RWPE1 (cell line): ENCODE data around the gene ATP6AP2.
"Not testable (repeated sequence)": the region's sequence is repeated elsewhere in the genome, so short reads cannot be mapped to it uniquely, and the experiment has no call there.

Experiments
- CTCF ChIA-PET: fragments of 350-600 bp; sonication (Branson Sonifier 250); formaldehyde crosslinking; extraction: SDS; loops from one replicate; lab custom pipeline; 2021; lab: Yijun Ruan, JAX
- POLR2A ChIA-PET: fragments of 400-600 bp; formaldehyde crosslinking; extraction: SDS; loops from one replicate; lab custom pipeline; 2020; ENCODE audit warnings: antibody characterized with exemption; ENCODE audit not compliant: low non-redundant PET; lab: Yijun Ruan, JAX
- DNase-seq: peaks from one replicate; pipeline ENCODE4 v3.0.0; 2012; ENCODE audit warnings: low spot score
- H3K27ac ChIP-seq: fragments of 450-650 bp; 2 replicates; pipeline ENCODE4 v1.5.1; 2017
- TF ChIP-seq, protein P1 (sequence below): fragments of 450-650 bp; conservative IDR thresholded peaks from 2 replicates; pipeline ENCODE4 v1.5.1; 2017; ENCODE audit warnings: low read depth, mild to moderate bottlenecking

Gene ATP6AP2

GRCh38 chrX:40558590-40558989 lies 22.2 kb upstream of the ATP6AP2 start:
- no peak for DNase-seq
- CTCF ChIA-PET = no interaction called here
- H3K27ac ChIP-seq = no peak overlapping the region
- TF ChIP-seq, protein P1, sequence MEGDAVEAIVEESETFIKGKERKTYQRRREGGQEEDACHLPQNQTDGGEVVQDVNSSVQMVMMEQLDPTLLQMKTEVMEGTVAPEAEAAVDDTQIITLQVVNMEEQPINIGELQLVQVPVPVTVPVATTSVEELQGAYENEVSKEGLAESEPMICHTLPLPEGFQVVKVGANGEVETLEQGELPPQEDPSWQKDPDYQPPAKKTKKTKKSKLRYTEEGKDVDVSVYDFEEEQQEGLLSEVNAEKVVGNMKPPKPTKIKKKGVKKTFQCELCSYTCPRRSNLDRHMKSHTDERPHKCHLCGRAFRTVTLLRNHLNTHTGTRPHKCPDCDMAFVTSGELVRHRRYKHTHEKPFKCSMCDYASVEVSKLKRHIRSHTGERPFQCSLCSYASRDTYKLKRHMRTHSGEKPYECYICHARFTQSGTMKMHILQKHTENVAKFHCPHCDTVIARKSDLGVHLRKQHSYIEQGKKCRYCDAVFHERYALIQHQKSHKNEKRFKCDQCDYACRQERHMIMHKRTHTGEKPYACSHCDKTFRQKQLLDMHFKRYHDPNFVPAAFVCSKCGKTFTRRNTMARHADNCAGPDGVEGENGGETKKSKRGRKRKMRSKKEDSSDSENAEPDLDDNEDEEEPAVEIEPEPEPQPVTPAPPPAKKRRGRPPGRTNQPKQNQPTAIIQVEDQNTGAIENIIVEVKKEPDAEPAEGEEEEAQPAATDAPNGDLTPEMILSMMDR = no peak
- POLR2A ChIA-PET = no interaction called here

DNA sequence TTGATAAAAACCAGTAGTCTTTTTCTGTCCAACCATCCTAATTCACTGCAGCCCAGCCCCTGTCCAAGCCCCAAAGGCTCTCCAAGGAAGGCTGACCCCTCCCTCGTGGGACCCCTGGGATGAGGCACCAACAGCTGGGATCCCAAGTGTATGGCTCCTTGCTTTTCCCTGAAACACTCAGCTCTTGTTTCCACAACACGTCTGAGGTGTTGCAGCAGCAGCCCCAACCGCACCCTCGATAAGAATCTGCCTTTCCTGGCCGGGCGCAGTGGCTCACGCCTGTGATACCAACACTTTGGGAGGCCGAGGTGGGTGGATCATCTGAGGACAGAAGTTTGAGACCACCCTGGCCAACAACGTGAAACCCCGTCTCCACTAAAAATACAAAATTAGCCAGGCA lies 17.0 kb upstream of the ATP6AP2 start:
- CTCF ChIA-PET = no interaction called here
- no peak for DNase-seq
- H3K27ac ChIP-seq = no peak overlapping the region
- POLR2A ChIA-PET = no interaction called here
- TF ChIP-seq, protein P1 = no peak

DNA sequence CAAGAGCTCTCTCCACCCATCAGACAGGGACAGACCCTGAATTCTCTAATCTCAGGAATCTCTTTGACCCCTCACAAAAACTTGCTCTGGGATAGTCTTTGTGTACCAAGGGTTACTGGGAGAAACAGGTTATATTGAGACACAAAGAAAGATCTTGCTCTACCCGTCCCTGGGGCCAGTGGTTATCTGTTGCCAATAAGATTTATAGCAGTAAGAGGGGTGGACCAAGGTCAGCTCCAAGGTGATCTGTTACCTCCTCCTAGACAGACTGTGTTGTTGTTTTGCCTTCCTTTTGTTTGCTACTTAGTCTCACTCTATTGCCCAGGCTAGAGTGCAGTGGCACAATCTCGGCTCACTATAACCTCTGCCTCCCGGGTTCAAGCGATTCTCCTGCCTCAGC lies 16.3 kb upstream of the ATP6AP2 start:
- POLR2A ChIA-PET = no interaction called here

DNA sequence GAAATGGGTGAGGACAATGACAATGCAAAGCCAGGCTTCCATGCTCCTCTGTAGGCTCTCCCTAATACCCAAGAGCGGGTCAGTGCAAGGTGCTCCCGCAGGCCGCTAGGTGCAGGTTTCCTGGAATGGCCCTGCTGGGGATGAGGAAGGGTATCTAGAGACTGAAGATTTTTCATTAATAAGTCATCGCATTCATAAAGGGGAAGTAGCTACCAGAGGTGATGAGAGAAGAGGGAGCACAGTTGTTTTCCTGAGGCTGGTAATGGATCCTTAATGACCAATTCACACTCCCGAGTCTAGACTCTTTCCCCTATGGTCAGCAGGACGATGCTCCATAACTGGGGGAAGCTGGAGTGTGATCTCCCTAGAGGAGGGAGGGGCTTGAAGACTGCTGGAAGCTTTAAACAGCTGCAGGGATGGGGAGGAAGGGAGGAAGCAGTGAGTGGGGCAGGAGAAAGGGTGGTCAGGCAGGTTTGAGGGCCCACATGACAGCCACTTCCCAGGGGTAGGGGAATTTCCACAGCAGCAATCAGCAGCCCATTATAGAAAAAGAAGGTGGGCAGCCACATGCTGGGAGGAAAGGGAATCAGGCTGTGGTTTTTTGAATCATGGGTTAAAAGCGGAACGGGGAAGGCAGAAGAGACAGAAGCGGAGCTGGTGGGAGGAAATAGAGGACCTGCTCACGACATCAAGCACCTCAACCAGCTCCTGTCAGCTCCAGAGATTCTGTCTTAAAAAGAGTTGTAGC lies 10.2 kb upstream of the ATP6AP2 start:
- ChIA-PET POLR2A (no interaction called here), CTCF (interaction anchor here (0.6 kb wide), 1 partner anchor 310 kb away, joined by 3 read pairs; no protein-coding TSS in a partner anchor)
- H3K27ac ChIP-seq = no peak overlapping the region
- TF ChIP-seq, protein P1 = no peak
- no peak for DNase-seq

More for the DNA sequence above, 16.3 kb upstream of the ATP6AP2 start:
- DNase-seq = no peak
- H3K27ac ChIP-seq = no peak overlapping the region
- TF ChIP-seq, protein P1 = no peak
- CTCF ChIA-PET = no interaction called here

DNA sequence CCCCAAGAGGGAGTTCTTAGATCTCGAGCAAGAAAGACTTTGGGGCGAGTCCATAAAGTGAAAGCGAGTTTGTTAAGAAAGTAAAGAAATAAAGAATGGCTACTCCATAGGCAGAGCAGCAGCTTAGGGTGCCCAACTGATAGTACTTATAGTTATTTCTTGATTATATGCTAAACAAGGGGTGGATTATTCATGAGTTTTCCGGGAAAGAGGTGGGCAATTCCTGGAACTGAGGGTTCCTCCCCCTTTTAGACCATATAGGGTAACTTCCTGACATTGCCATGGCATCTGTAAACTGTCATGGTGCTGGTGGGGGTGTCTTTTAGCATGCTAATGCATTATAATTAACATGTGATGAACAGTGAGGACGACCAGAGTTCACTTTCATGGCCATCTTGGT lies 9.6 kb upstream of the ATP6AP2 start:
- CTCF ChIA-PET, H3K27ac ChIP-seq, POLR2A ChIA-PET, DNase-seq: not testable (repeated sequence)

DNA sequence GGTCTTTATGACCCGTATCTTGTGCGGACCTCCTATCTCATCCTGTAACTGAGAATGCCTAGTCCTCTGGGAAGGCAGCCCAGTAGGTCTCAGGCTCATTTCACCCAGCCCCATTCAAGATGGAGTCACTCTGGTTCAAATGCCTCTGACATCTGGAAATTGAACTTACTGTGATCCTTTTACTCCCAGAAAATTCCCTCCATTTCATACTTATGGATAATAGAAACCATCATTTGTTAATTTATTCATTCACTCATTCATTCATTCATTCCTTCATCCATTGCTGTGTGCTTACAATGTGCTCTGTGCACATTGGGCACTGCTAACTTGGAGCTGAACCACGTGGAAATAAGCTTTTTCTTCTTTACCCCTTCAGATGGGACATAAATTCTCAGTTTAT lies 9.2 kb upstream of the ATP6AP2 start:
- DNase-seq = no peak
- CTCF ChIA-PET = no interaction called here
- no peak overlapping the region for H3K27ac ChIP-seq

DNA sequence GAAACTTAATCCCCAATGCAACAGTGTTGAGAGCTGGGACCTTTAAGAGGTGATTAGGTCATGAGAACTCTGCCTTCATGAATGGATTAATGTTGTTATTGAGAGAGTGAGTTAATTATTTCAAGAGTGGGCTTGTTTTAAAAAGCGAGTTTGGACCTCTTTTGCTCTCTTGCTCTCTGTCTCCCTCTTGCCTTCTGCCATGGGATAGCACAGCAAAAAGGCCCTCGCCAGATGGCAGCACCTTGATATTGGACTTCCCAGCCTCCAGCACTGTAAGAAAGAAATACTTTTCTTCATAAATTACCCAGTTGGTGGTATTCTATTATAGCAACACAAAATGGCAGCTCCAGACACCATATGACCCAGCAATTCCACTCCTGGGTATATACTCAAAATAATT lies 7.0 kb upstream of the ATP6AP2 start:
- TF ChIP-seq, protein P1 = peak; percentile 31
- ChIA-PET POLR2A (no interaction called here), CTCF (interaction anchor here (0.5 kb wide), 1 partner anchor 22 kb away, joined by 4 read pairs; no protein-coding TSS in a partner anchor)
- no peak for DNase-seq
- H3K27ac ChIP-seq = no peak overlapping the region

More for the DNA sequence above, 9.2 kb upstream of the ATP6AP2 start:
- POLR2A ChIA-PET = no interaction called here
- TF ChIP-seq, protein P1 = no peak

- CTCF ChIA-PET, POLR2A ChIA-PET, H3K27ac ChIP-seq: not testable (repeated sequence)
- peak; percentile 20 for DNase-seq
These were observed 5.4 kb upstream of the ATP6AP2 start for GRCh38 chrX:40575411-40575810.
